Hippocampal formation (tissue), 2 donors: ENCODE measurements around the gene STAG1.
"Not testable (repeated sequence)": the region's sequence is repeated elsewhere in the genome, so short reads cannot be mapped to it uniquely, and the experiment has no call there.

Source experiments
- DNase-seq, 2 donors: peaks; one replicate each; lab custom pipeline; 2025; lab: John Stamatoyannopoulos, UW

Gene STAG1

GRCh38 chr3:136645915-136646314, 106.3 kb downstream of the STAG1 start:
- no peak for DNase-seq

- DNase-seq, result no peak
Observed at GRCh38 chr3:136644212-136644611, 108.0 kb downstream of the STAG1 start.

- DNase-seq, result not testable (repeated sequence)
Observed at GRCh38 chr3:136643380-136643779, 108.8 kb downstream of the STAG1 start.

- DNase-seq, result no peak
Observed at GRCh38 chr3:136642711-136643110, 109.5 kb downstream of the STAG1 start.

- DNase-seq, result no peak
Observed at GRCh38 chr3:136639069-136639468, 113.1 kb downstream of the STAG1 start.

GRCh38 chr3:136637176-136637575, 115.0 kb downstream of the STAG1 start:
- DNase-seq, result no peak

GRCh38 chr3:136634821-136635220, 117.4 kb downstream of the STAG1 start:
- no peak for DNase-seq

- DNase-seq, result no peak
Observed at GRCh38 chr3:136632625-136633081, 119.5 kb downstream of the STAG1 start.

- DNase-seq, result no peak
Observed at GRCh38 chr3:136631424-136631823, 120.8 kb downstream of the STAG1 start.

- no peak for DNase-seq
Observed at GRCh38 chr3:136630915-136631314, 121.3 kb downstream of the STAG1 start.

GRCh38 chr3:136626493-136626892, 125.7 kb downstream of the STAG1 start:
- no peak for DNase-seq

GRCh38 chr3:136624894-136625815, 127.0 kb downstream of the STAG1 start:
- DNase-seq, result no peak

GRCh38 chr3:136624371-136624770, 127.8 kb downstream of the STAG1 start:
- no peak for DNase-seq

- no peak for DNase-seq
Observed at GRCh38 chr3:136621628-136622027, 130.6 kb downstream of the STAG1 start.

- DNase-seq, result no peak
Observed at GRCh38 chr3:136620436-136620835, 131.7 kb downstream of the STAG1 start.

GRCh38 chr3:136617969-136618525, 134.1 kb downstream of the STAG1 start:
- DNase-seq, result not testable (repeated sequence)

- DNase-seq, result no peak
Observed at GRCh38 chr3:136617198-136617597, 135.0 kb downstream of the STAG1 start.

GRCh38 chr3:136612512-136612911, 139.7 kb downstream of the STAG1 start:
- no peak for DNase-seq

GRCh38 chr3:136606990-136607389, 145.2 kb downstream of the STAG1 start:
- DNase-seq, result no peak

- not testable (repeated sequence) for DNase-seq
Observed at GRCh38 chr3:136606216-136606615, 146.0 kb downstream of the STAG1 start.

GRCh38 chr3:136604961-136605360, 147.2 kb downstream of the STAG1 start:
- DNase-seq, result no peak

- no peak for DNase-seq
Observed at GRCh38 chr3:136602818-136603217, 149.4 kb downstream of the STAG1 start.
